Peyer's patch (tissue), 4 donors: ENCODE data around the gene EHBP1.

ENCODE experiments used
- CTCF ChIP-seq, 6 experiments: fragments of 450-650 bp in 4 of 6; fragments of 200-600 bp in 2 of 6; sonication (generic) in 1 of 6; IDR thresholded peaks; one replicate each; pipeline ENCODE4 v1.5.1; 2017 to 2019; ENCODE audit warnings: antibody characterized with exemption in 6 of 6, mild to moderate bottlenecking in 3 of 6, moderate library complexity in 1 of 6
- POLR2A ChIP-seq, 2 donors: fragments of 450-650 bp; IDR thresholded peaks; one replicate each; pipeline ENCODE4 v1.5.1; 2017; ENCODE audit warnings: antibody characterized with exemption in 2 of 2, mild to moderate bottlenecking in 2 of 2, moderate library complexity in 2 of 2

GRCh38 chr2:62708751-62709150, 3.2 kb downstream of the EHBP1 start:
- no peak for TF ChIP-seq CTCF (IDR thresholded peaks at IDR 0.05)
- no peak for TF ChIP-seq POLR2A (IDR thresholded peaks at IDR 0.05)
